K562 treated with DMSO at 1 percent for 24 hours (cell line): ENCODE measurements around the gene DHRSX. TPM values are rescaled to one million over a fixed set of nuclear protein-coding genes. Genes with fewer than 3 reads are reported as not detected.

Experiments used
- total RNA-seq: library from RNA; unstranded; fragments of 300-600 nt; gene quantifications from 2 replicates; pipeline ENCODE4 v1.2.3, GENCODE V29; 2022; ENCODE audit warnings: low read depth; ENCODE audit not compliant: insufficient read depth

DHRSX gene
- 5.8 and 8.1 TPM in 2 replicates for total RNA-seq

GRCh38 chrX:2500803-2501558 lies at the start of gene DHRSX, which contains the start of gene ZBED1:
TSS of gene DHRSX (minus strand) at chrX:2500976. CDS start at chrX:2500925, 51 bp downstream.
TSS of gene ZBED1 (minus strand) at chrX:2500976. CDS start at chrX:2490719, 10,257 bp downstream.

Other genes with a start within 250 kb of the DHRSX start
- gene ZBED1, start within 50 bp of the DHRSX start, total RNA-seq, result 31.4 and 34.8 TPM in 2 replicates
- gene CD99, start 190.3 kb upstream of the DHRSX start, total RNA-seq, result 67.2 and 76.8 TPM in 2 replicates